Kidney capillary endothelial cell (primary cell): ENCODE data around the gene DOK3.

Experiments used
- DNase-seq: peaks from one replicate; pipeline ENCODE4 v3.0.0-alpha.2; 2018; ENCODE audit warnings: low spot score

The DOK3 gene

GRCh38 chr5:177466861-177467260 is 42.8 kb downstream of the DOK3 start:
- DNase-seq, result no peak

- no peak for DNase-seq
Observed at GRCh38 chr5:177465044-177465443, 44.6 kb downstream of the DOK3 start.

- DNase-seq, result peak; percentile 93
Observed at GRCh38 chr5:177462021-177462670, 47.5 kb downstream of the DOK3 start.

GRCh38 chr5:177459819-177460628 is 49.6 kb downstream of the DOK3 start:
- no peak for DNase-seq

GRCh38 chr5:177459357-177459756 is 50.3 kb downstream of the DOK3 start:
- no peak for DNase-seq

- DNase-seq, result no peak
Observed at GRCh38 chr5:177458912-177459350, 50.7 kb downstream of the DOK3 start.

- no peak for DNase-seq
Observed at GRCh38 chr5:177457852-177458681, 51.6 kb downstream of the DOK3 start.

GRCh38 chr5:177456976-177457851 is 52.4 kb downstream of the DOK3 start:
- DNase-seq, result peak; percentile 97

GRCh38 chr5:177456591-177456964 is 53.0 kb downstream of the DOK3 start:
- no peak for DNase-seq

- peak; percentile 76 for DNase-seq
Observed at GRCh38 chr5:177455661-177456590, 53.7 kb downstream of the DOK3 start.

- DNase-seq, result peak; percentile 53
Observed at GRCh38 chr5:177455036-177455660, 54.5 kb downstream of the DOK3 start.

GRCh38 chr5:177454397-177455035 is 55.1 kb downstream of the DOK3 start:
- peak; percentile 87 for DNase-seq

- no peak for DNase-seq
Observed at GRCh38 chr5:177453852-177454396, 55.7 kb downstream of the DOK3 start.

- DNase-seq, result no peak
Observed at GRCh38 chr5:177452688-177453638, 56.7 kb downstream of the DOK3 start.
